NCI-H146 (cell line): ENCODE measurements around the gene XPO4.
A peak's percentile ranks its signal among the peaks of the same experiment; 100 is the strongest.
"Not testable (repeated sequence)": the region's sequence is repeated elsewhere in the genome, so short reads cannot be mapped to it uniquely, and the experiment has no call there.

Experiments
- DNase-seq: peaks from one replicate; lab custom pipeline; 2025; lab: John Stamatoyannopoulos, UW

Gene XPO4

GRCh38 chr13:20891034-20891433, 11.5 kb downstream of the XPO4 start:
- no peak for DNase-seq

- DNase-seq, result not testable (repeated sequence)
Observed at GRCh38 chr13:20890540-20890939, 12.0 kb downstream of the XPO4 start.

GRCh38 chr13:20882206-20882605, 20.3 kb downstream of the XPO4 start:
- DNase-seq, result no peak

- no peak for DNase-seq
Observed at GRCh38 chr13:20877902-20878301, 24.6 kb downstream of the XPO4 start.

- not testable (repeated sequence) for DNase-seq
Observed at GRCh38 chr13:20876802-20877201, 25.7 kb downstream of the XPO4 start.

GRCh38 chr13:20874439-20874838, 28.1 kb downstream of the XPO4 start:
- DNase-seq, result not testable (repeated sequence)

- DNase-seq, result no peak
Observed at GRCh38 chr13:20873348-20873747, 29.2 kb downstream of the XPO4 start.

GRCh38 chr13:20870829-20871228, 31.7 kb downstream of the XPO4 start:
- DNase-seq, result no peak

- no peak for DNase-seq
Observed at GRCh38 chr13:20869540-20869939, 33.0 kb downstream of the XPO4 start.

GRCh38 chr13:20867408-20867807, 35.1 kb downstream of the XPO4 start:
- DNase-seq, result no peak

- not testable (repeated sequence) for DNase-seq
Observed at GRCh38 chr13:20861666-20862065, 40.9 kb downstream of the XPO4 start.

GRCh38 chr13:20860844-20861243, 41.7 kb downstream of the XPO4 start:
- no peak for DNase-seq

GRCh38 chr13:20856650-20857049, 45.9 kb downstream of the XPO4 start:
- DNase-seq, result no peak

- DNase-seq, result no peak
Observed at GRCh38 chr13:20851844-20852402, 50.6 kb downstream of the XPO4 start.

GRCh38 chr13:20848944-20849343, 53.6 kb downstream of the XPO4 start:
- DNase-seq, result peak; percentile 79

- peak; percentile 24 for DNase-seq
Observed at GRCh38 chr13:20848203-20848602, 54.3 kb downstream of the XPO4 start.

- DNase-seq, result no peak
Observed at GRCh38 chr13:20847296-20847695, 55.2 kb downstream of the XPO4 start.

- DNase-seq, result no peak
Observed at GRCh38 chr13:20843166-20843565, 59.4 kb downstream of the XPO4 start.

GRCh38 chr13:20840568-20840967, 62.0 kb downstream of the XPO4 start:
- DNase-seq, result no peak

- no peak for DNase-seq
Observed at GRCh38 chr13:20833900-20834679, 68.5 kb downstream of the XPO4 start.

- no peak for DNase-seq
Observed at GRCh38 chr13:20832861-20833260, 69.7 kb downstream of the XPO4 start.

- no peak for DNase-seq
Observed at GRCh38 chr13:20831933-20832332, 70.6 kb downstream of the XPO4 start.

GRCh38 chr13:20831254-20831653, 71.3 kb downstream of the XPO4 start:
- no peak for DNase-seq
